NCI-H1105 treated with DMSO at 0.1 percent for 48 hours (cell line): ENCODE results near the gene DUSP23.

ENCODE experiments used
- DNase-seq: peaks from one replicate; lab custom pipeline; 2025; lab: John Stamatoyannopoulos, UW

DUSP23 gene

GRCh38 chr1:159780583-159781582, at the start of gene DUSP23:
Gene DUSP23 (plus strand): TSS chr1:159780962. CDS start chr1:159781101, 139 bp downstream.
- DNase-seq = peak; percentile 98

GRCh38 chr1:159737238-159737916, 43.4 kb upstream of the DUSP23 start:
- DNase-seq = no peak

GRCh38 chr1:159743651-159744410, 36.9 kb upstream of the DUSP23 start:
- no peak for DNase-seq

- no peak for DNase-seq
Measured at GRCh38 chr1:159746666-159747065, 34.1 kb upstream of the DUSP23 start.

- no peak for DNase-seq
Measured at GRCh38 chr1:159748370-159748769, 32.4 kb upstream of the DUSP23 start.

- no peak for DNase-seq
Measured at GRCh38 chr1:159749630-159750029, 31.1 kb upstream of the DUSP23 start.

- DNase-seq = no peak
Measured at GRCh38 chr1:159750621-159751020, 30.1 kb upstream of the DUSP23 start.

- no peak for DNase-seq
Measured at GRCh38 chr1:159751031-159751430, 29.7 kb upstream of the DUSP23 start.

- DNase-seq = no peak
Measured at GRCh38 chr1:159752135-159752580, 28.6 kb upstream of the DUSP23 start.

- no peak for DNase-seq
Measured at GRCh38 chr1:159753386-159753785, 27.4 kb upstream of the DUSP23 start.

GRCh38 chr1:159755451-159756007, 25.2 kb upstream of the DUSP23 start:
- DNase-seq = no peak

GRCh38 chr1:159756397-159756796, 24.4 kb upstream of the DUSP23 start:
- no peak for DNase-seq

GRCh38 chr1:159763686-159764085, 17.1 kb upstream of the DUSP23 start:
- DNase-seq = no peak

- DNase-seq = no peak
Measured at GRCh38 chr1:159765806-159766205, 15.0 kb upstream of the DUSP23 start.

- no peak for DNase-seq
Measured at GRCh38 chr1:159771127-159771895, 9.5 kb upstream of the DUSP23 start.

- DNase-seq = no peak
Measured at GRCh38 chr1:159774465-159774864, 6.3 kb upstream of the DUSP23 start.

GRCh38 chr1:159775716-159776115, 5.0 kb upstream of the DUSP23 start:
- no peak for DNase-seq

- DNase-seq = no peak
Measured at GRCh38 chr1:159778266-159778665, 2.5 kb upstream of the DUSP23 start.

- no peak for DNase-seq
Measured at GRCh38 chr1:159779403-159779851, 1.3 kb upstream of the DUSP23 start.

GRCh38 chr1:159781992-159782391, 1.2 kb downstream of the DUSP23 start:
- no peak for DNase-seq

- no peak for DNase-seq
Measured at GRCh38 chr1:159783724-159784123, 3.0 kb downstream of the DUSP23 start.
